ENCODE data around the gene SCTR. TPM values are rescaled to one million over a fixed set of nuclear protein-coding genes. Genes with fewer than 3 reads are reported as not detected.

SCTR gene
- total RNA-seq = not detected

DNA sequence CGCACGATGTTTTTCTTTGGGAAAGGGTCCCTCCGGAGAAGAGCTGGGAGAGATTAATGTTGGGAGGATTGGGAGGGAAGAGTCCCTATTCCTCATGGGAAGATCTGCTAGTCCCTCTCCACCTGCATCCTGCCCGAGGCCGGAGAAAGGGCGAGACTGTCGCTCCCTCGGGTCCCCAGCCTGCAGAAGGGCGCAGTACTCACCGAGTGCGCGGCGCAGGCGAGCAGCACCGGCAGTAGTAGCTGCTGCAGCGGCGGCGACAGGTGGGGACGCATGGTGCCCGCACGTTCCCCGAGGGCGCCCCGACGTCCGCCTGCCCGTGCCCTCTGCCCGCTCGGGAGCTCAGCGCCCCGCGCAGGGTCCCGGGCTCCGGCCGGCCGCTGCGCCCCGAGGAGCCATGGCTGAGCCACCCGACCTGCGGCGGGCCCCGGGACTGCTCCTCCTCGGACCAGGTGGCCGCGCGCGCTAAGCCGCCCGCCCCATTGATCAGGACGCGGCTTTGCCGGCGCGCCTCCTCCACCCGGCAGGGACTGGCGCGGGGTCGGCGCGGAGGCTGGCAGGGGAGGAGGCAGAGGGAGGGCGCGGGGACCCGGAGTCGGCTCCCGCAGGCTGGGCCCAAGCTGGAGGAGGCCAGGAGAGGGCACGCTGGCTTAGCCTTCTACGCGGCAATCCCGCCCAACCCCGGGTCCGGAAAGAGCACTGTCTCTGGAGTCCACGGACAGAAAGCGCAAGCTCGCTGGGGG, at the start of gene SCTR:
Gene SCTR (minus strand): TSS at position 532 of the 743 bp plus-strand sequence. CDS start 257 bp downstream, at position 275.
- ATAC-seq (no peak), DNase-seq (no peak)
- Mint-ChIP-seq H3K36me3 (ENCODE audit: low read depth) (no peaks in the 10 kb centered on the region), H3K9me3 (no peaks in the 10 kb centered on the region), H3K27me3 (peaks cover 38% of the 10 kb centered on the region), H3K27ac (no peak within 1 kb of the TSS), H3K4me3 (no peak within 1 kb of the TSS), H3K4me1 (ENCODE audit: low read depth) (no peaks in the 10 kb centered on the region)
- no peak for TF ChIP-seq CTCF (IDR thresholded peaks at IDR 0.05)
- ChIA-PET CTCF (no interaction called here), POLR2A (no interaction called here)
- intact Hi-C loops (cut with micrococcal nuclease) = no loop called here

GRCh38 chr2:119567292-119567691, 43.0 kb upstream of the SCTR start:
- Mint-ChIP-seq H3K4me3 (no peak overlapping the region), H3K4me1 (ENCODE audit: low read depth) (no peaks in the 10 kb centered on the region), H3K27ac (no peak overlapping the region), H3K36me3 (ENCODE audit: low read depth) (no peaks in the 10 kb centered on the region), H3K9me3 (no peaks in the 10 kb centered on the region), H3K27me3 (no peaks in the 10 kb centered on the region)
- CTCF ChIA-PET = no interaction called here
- TF ChIP-seq CTCF (IDR thresholded peaks at IDR 0.05) = no peak
- intact Hi-C loops (cut with micrococcal nuclease) = no loop called here
- no peak for ATAC-seq
- no peak for DNase-seq
- POLR2A ChIA-PET = no interaction called here

- Mint-ChIP-seq H3K36me3 (ENCODE audit: low read depth) (no peaks in the 10 kb centered on the region), H3K4me3 (no peak overlapping the region), H3K27me3 (no peaks in the 10 kb centered on the region), H3K9me3 (no peaks in the 10 kb centered on the region), H3K4me1 (ENCODE audit: low read depth) (no peaks in the 10 kb centered on the region), H3K27ac (no peak overlapping the region)
- POLR2A ChIA-PET = no interaction called here
- intact Hi-C loops (cut with micrococcal nuclease) = no loop called here
- no peak for DNase-seq
- ATAC-seq = no peak
- CTCF ChIA-PET = no interaction called here
- TF ChIP-seq CTCF (IDR thresholded peaks at IDR 0.05) = no peak
Observed at GRCh38 chr2:119565481-119565880, 41.2 kb upstream of the SCTR start.

DNA sequence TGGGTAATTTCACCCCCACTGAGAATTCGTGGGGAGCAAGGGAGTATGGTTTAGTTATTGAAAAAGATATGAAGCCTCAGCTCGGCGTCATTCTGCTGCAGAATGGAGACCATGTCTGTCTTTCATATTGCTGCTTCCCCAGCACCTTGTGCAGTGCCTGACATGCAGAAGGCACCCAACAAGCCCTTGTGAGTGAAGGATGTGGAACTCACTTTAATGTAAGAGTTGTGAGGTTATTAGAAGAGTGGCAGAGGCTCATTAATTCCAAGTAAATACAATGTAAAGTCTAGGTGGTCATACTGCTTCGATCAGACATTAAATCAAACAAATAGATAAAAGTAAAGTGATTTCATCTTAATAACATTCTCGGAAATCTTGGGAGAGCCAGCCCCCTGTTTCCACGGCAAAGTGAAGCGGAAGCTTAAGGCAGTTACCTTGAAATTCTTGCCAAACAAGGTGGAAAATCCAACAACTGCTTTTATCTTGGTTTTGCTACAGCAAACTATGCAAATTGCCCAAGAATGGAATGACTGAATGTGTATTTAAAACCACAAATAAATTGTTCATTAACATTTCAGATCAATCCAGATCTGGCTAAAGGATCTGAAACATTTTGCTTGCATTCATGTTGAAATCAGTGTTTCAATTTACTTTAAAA, 29.5 kb upstream of the SCTR start:
- intact Hi-C loops (cut with micrococcal nuclease) = no loop called here
- Mint-ChIP-seq H3K4me1 (ENCODE audit: low read depth) (no peaks in the 10 kb centered on the region), H3K36me3 (ENCODE audit: low read depth) (no peaks in the 10 kb centered on the region), H3K4me3 (no peak overlapping the region), H3K27ac (no peak overlapping the region), H3K27me3 (peaks cover 10% of the 10 kb centered on the region), H3K9me3 (no peaks in the 10 kb centered on the region)
- ChIA-PET CTCF (no interaction called here), POLR2A (no interaction called here)
- no peak for DNase-seq
- no peak for TF ChIP-seq CTCF (IDR thresholded peaks at IDR 0.05)
- no peak for ATAC-seq

GRCh38 chr2:119552902-119553301, 28.6 kb upstream of the SCTR start:
- CTCF ChIA-PET = no interaction called here
- no peak for ATAC-seq
- H3K27ac Mint-ChIP-seq = no peak overlapping the region
- POLR2A ChIA-PET = no interaction called here
- H3K4me1 Mint-ChIP-seq (ENCODE audit: low read depth) = no peaks in the 10 kb centered on the region
- peaks cover 10% of the 10 kb centered on the region for H3K27me3 Mint-ChIP-seq
- no peak overlapping the region for H3K4me3 Mint-ChIP-seq
- H3K9me3 Mint-ChIP-seq = no peaks in the 10 kb centered on the region
- H3K36me3 Mint-ChIP-seq (ENCODE audit: low read depth) = no peaks in the 10 kb centered on the region
- intact Hi-C loops (cut with micrococcal nuclease) = no loop called here
- TF ChIP-seq CTCF (IDR thresholded peaks at IDR 0.05) = no peak
- no peak for DNase-seq

Measured in activated CD8-positive, alpha-beta T cell treated with anti-CD3 and anti-CD28 coated beads for 36 hours (primary cell).